Thyroid gland (tissue), 4 donors: ENCODE data around the gene TBL1Y.

Source experiments
- CTCF ChIP-seq, 6 experiments: fragments of 200-600 bp in 3 of 6; fragments of 450-650 bp in 3 of 6; sonication (generic) in 3 of 6; IDR thresholded peaks; one replicate each; pipeline ENCODE4 v1.5.1; 2016 to 2019; ENCODE audit warnings: antibody characterized with exemption in 6 of 6, mild to moderate bottlenecking in 2 of 6, inconsistent platforms in 1 of 6, moderate library complexity in 1 of 6
- POLR2A ChIP-seq, 2 donors: fragments of 450-650 bp; IDR thresholded peaks; one replicate each; pipeline ENCODE4 v1.6.1; 2017; ENCODE audit warnings: antibody characterized with exemption in 2 of 2, mild to moderate bottlenecking in 2 of 2, moderate library complexity in 1 of 2

DNA sequence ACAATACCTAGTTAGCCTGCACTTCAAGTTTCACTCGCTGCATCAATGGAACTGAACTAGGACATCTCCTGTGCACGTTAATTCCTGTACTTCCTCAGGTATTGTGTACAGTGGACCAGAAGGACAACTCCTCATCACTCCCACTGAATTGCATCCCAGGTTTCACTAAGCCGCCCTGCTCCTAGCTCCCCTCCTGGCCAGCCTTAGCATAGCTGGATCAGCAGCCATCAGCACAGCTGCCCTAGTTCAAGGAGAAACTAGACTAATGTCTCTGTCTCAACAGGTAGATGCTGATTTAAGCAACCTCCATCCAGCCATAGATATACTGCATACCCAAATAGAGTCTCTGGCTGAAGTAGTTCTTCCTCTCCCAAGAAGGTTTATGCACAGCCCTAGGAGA is 16.0 kb upstream of the TBL1Y start:
- TF ChIP-seq CTCF (IDR thresholded peaks at IDR 0.05) (no peak), POLR2A (IDR thresholded peaks at IDR 0.05) (no peak)
